ENCODE results near the gene COL18A1. TPM values are rescaled to one million over a fixed set of nuclear protein-coding genes. Genes with fewer than 3 reads are reported as not detected.

COL18A1 gene
- total and polyA plus RNA-seq, 10 donors: 35.0 to 208 (median 86.4) TPM

GRCh38 chr21:45433911-45434644, 29.1 kb downstream of the COL18A1 start:
- intact Hi-C loops (cut with DNase I; ENCODE audit: low total_unique reads): no loop called here
- Histone ChIP-seq H3K4me3 (no peak overlapping the region), H3K27ac (no peak overlapping the region), H3K4me1 (peaks cover 8 to 68% (median 34%) of the 10 kb centered on the region in 6 donors), H3K27me3 (replicated peaks in 1 of 7) (peaks cover 0 to 43% (median 0%) of the 10 kb centered on the region in 7 donors), H3K9me3 (no peaks in the 10 kb centered on the region), H3K36me3 (no peaks in the 10 kb centered on the region)
- TF ChIP-seq CTCF (IDR thresholded peaks at IDR 0.05 in 8 of 11, conservative IDR thresholded peaks at IDR 0.05 in 3 of 11) (no peak), POLR2AphosphoS5 (IDR thresholded peaks at IDR 0.05) (no peak), POLR2A (IDR thresholded peaks at IDR 0.05) (no peak)
- no peak for DNase-seq
- WGBS, 5 donors: 78 to 90% (median 82%) methylated on average over 7 to 11 of the region's 11 CpGs

- no peaks in the 10 kb centered on the region for H3K36me3 ChIP-seq
- intact Hi-C loops (cut with DNase I; ENCODE audit: low total_unique reads): loop anchor here (5.0 kb wide), 1 partner anchor 292 kb away; no protein-coding TSS in a partner anchor
- no peak overlapping the region for H3K4me3 ChIP-seq
- no peak for DNase-seq
- TF ChIP-seq POLR2A (IDR thresholded peaks at IDR 0.05): no peak
- TF ChIP-seq POLR2AphosphoS5 (IDR thresholded peaks at IDR 0.05): no peak
- no peak for TF ChIP-seq CTCF (IDR thresholded peaks at IDR 0.05 in 8 of 11, conservative IDR thresholded peaks at IDR 0.05 in 3 of 11)
- H3K9me3 ChIP-seq: no peaks in the 10 kb centered on the region
- 65 to 74% (median 71%) methylated on average over 17 of the region's 17 CpGs for WGBS, 5 donors
- peaks cover 0 to 44% (median 0%) of the 10 kb centered on the region in 7 donors for H3K27me3 ChIP-seq (replicated peaks in 1 of 7)
- H3K4me1 ChIP-seq: peaks cover 9 to 74% (median 40%) of the 10 kb centered on the region in 6 donors
- H3K27ac ChIP-seq: no peak overlapping the region
Observed at GRCh38 chr21:45434645-45435217, 29.8 kb downstream of the COL18A1 start.

- Histone ChIP-seq H3K4me3 (no peak overlapping the region), H3K4me1 (peaks cover 9 to 73% (median 42%) of the 10 kb centered on the region in 6 donors), H3K27ac (peak overlapping the region in 2 of 8 donors; percentile 21 to 23), H3K36me3 (no peaks in the 10 kb centered on the region), H3K9me3 (no peaks in the 10 kb centered on the region), H3K27me3 (replicated peaks in 1 of 7) (peaks cover 0 to 44% (median 0%) of the 10 kb centered on the region in 7 donors)
- intact Hi-C loops (cut with DNase I; ENCODE audit: low total_unique reads): loop anchor here (5.0 kb wide), 1 partner anchor 293 kb away; no protein-coding TSS in a partner anchor
- no peak for TF ChIP-seq POLR2AphosphoS5 (IDR thresholded peaks at IDR 0.05)
- no peak for TF ChIP-seq POLR2A (IDR thresholded peaks at IDR 0.05)
- TF ChIP-seq CTCF (IDR thresholded peaks at IDR 0.05 in 8 of 11, conservative IDR thresholded peaks at IDR 0.05 in 3 of 11): no peak
- DNase-seq: no peak
- 78 to 87% (median 79%) methylated on average over 14 to 15 of the region's 15 CpGs for WGBS, 5 donors
Observed at GRCh38 chr21:45435405-45435981, 30.5 kb downstream of the COL18A1 start.

Data from spleen (tissue), 11 donors.